HepG2 (cell line): ENCODE measurements around the gene VWA3A. TPM values are rescaled to one million over a fixed set of nuclear protein-coding genes. Genes with fewer than 3 reads are reported as not detected.

ENCODE experiments used
- HNRNPUL1 ChIP-seq: fragments of 200-400 bp; formaldehyde crosslinking; IDR thresholded peaks from 2 replicates; pipeline ENCODE4 v1.6.1; 2017; ENCODE audit warnings: low read depth, mild to moderate bottlenecking, low read length, moderate library complexity
- IRX3 ChIP-seq: sonication (generic); formaldehyde crosslinking; IDR thresholded peaks from 2 replicates; pipeline ENCODE4 v1.8.1; 2023; ENCODE audit warnings: mild to moderate bottlenecking, low read depth, missing genetic modification reagents, borderline replicate concordance
- KLF12 ChIP-seq: sonication (generic); formaldehyde crosslinking; IDR thresholded peaks from 2 replicates; pipeline ENCODE4 v1.4.0; 2020; ENCODE audit warnings: missing genetic modification reagents, borderline replicate concordance
- MAFG ChIP-seq: sonication (generic); formaldehyde crosslinking; IDR thresholded peaks from 2 replicates; pipeline ENCODE4 v1.5.1; 2020; ENCODE audit warnings: mild to moderate bottlenecking, missing genetic modification reagents
- NCOA1 ChIP-seq: sonication (generic); formaldehyde crosslinking; IDR thresholded peaks from 2 replicates; pipeline ENCODE4 v1.9.0; 2021; ENCODE audit warnings: missing genetic modification reagents
- POLR2AphosphoS2 ChIP-seq: IDR thresholded peaks from 2 replicates; pipeline ENCODE4 v1.6.1; 2011; ENCODE audit warnings: low read depth, low read length, improper control_type of control experiment
- RELA ChIP-seq: sonication (generic); formaldehyde crosslinking; IDR thresholded peaks from 2 replicates; pipeline ENCODE4 v1.4.0; 2020; ENCODE audit warnings: missing genetic modification reagents
- RFX3 ChIP-seq: IDR thresholded peaks from 2 replicates; pipeline ENCODE4 v1.6.1; 2016; ENCODE audit warnings: missing biosample characterization, missing genetic modification reagents
- RFXANK ChIP-seq: IDR thresholded peaks from 2 replicates; pipeline ENCODE4 v1.6.1; 2016
- SMYD3 ChIP-seq: sonication (generic); formaldehyde crosslinking; IDR thresholded peaks from 2 replicates; pipeline ENCODE4 v1.8.1; 2023; ENCODE audit warnings: mild to moderate bottlenecking, missing genetic modification reagents
- ZBTB8A ChIP-seq: sonication (generic); formaldehyde crosslinking; IDR thresholded peaks from 2 replicates; pipeline ENCODE4 v1.4.0; 2020; ENCODE audit warnings: mild to moderate bottlenecking, low read depth, missing genetic modification reagents, borderline replicate concordance
- ZFP36 ChIP-seq: fragments of 150-350 bp; IDR thresholded peaks from 2 replicates; pipeline ENCODE4 v1.6.1; 2018; ENCODE audit warnings: borderline replicate concordance, low read length, low read depth; ENCODE audit not compliant: partially characterized antibody
- ZNF232 ChIP-seq: sonication (generic); formaldehyde crosslinking; IDR thresholded peaks from 2 replicates; pipeline ENCODE4 v1.4.0; 2020; ENCODE audit warnings: missing genetic modification reagents, borderline replicate concordance
- ZNF281 ChIP-seq: sonication (generic); formaldehyde crosslinking; IDR thresholded peaks from 2 replicates; pipeline ENCODE4 v1.4.0; 2020; ENCODE audit warnings: missing genetic modification reagents, borderline replicate concordance
- ZNF639 ChIP-seq: conservative IDR thresholded peaks from 2 replicates; pipeline ENCODE4 v1.6.1; 2018; ENCODE audit warnings: missing genetic modification reagents
- ZNF768 ChIP-seq: sonication (generic); formaldehyde crosslinking; IDR thresholded peaks from 2 replicates; pipeline ENCODE4 v1.4.0; 2020; ENCODE audit warnings: missing genetic modification reagents
- ZNF891 ChIP-seq: sonication (generic); formaldehyde crosslinking; IDR thresholded peaks from 2 replicates; pipeline ENCODE4 v1.5.0; 2020; ENCODE audit warnings: mild to moderate bottlenecking, missing genetic modification reagents
- polyA plus RNA-seq, 8 experiments: library from polyadenylated mRNA; depleted of rRNA in 3 of 8; stranded (reverse) in 7 of 8; unstranded in 1 of 8; fragments of >200 nt; fragmentation: Illumina TruSeq in 4 of 8; extraction: Trizol in 4 of 8; gene quantifications; 2 replicates each; pipeline versions ENCODE4 v1.2.1 to v1.2.3, GENCODE V29; 2011 to 2016; ENCODE audit warnings: low read depth in 4 of 8, missing spikeins in 1 of 8, mixed read lengths in 1 of 8; ENCODE audit not compliant: insufficient read depth in 1 of 8
- total RNA-seq, 5 experiments: library from RNA; depleted of rRNA; stranded (reverse); fragments of >200 nt; fragmentation: Illumina TruSeq; extraction: Trizol; gene quantifications; 2 replicates each; pipeline ENCODE4 v1.2.3, GENCODE V29; 2016; ENCODE audit warnings: low read depth in 1 of 5
- TF ChIP-seq, protein P1 (sequence below): sonication (generic); formaldehyde crosslinking; IDR thresholded peaks from 2 replicates; pipeline ENCODE4 v1.4.0; 2020; ENCODE audit warnings: mild to moderate bottlenecking, low read depth, missing genetic modification reagents
- TF ChIP-seq, protein P2 (sequence below): sonication (generic); formaldehyde crosslinking; IDR thresholded peaks from 2 replicates; pipeline ENCODE4 v1.4.0; 2020; ENCODE audit warnings: missing genetic modification reagents
- TF ChIP-seq, protein P3 (sequence below): IDR thresholded peaks from 2 replicates; pipeline ENCODE4 v1.6.1; 2016; ENCODE audit warnings: mild to moderate bottlenecking

The VWA3A gene
- total and polyA plus RNA-seq, 2 of the 13 experiments (the other 11 are each of a cell fraction or from before 2014, with no cell fraction given), result 0.03 to 0.07 TPM

DNA sequence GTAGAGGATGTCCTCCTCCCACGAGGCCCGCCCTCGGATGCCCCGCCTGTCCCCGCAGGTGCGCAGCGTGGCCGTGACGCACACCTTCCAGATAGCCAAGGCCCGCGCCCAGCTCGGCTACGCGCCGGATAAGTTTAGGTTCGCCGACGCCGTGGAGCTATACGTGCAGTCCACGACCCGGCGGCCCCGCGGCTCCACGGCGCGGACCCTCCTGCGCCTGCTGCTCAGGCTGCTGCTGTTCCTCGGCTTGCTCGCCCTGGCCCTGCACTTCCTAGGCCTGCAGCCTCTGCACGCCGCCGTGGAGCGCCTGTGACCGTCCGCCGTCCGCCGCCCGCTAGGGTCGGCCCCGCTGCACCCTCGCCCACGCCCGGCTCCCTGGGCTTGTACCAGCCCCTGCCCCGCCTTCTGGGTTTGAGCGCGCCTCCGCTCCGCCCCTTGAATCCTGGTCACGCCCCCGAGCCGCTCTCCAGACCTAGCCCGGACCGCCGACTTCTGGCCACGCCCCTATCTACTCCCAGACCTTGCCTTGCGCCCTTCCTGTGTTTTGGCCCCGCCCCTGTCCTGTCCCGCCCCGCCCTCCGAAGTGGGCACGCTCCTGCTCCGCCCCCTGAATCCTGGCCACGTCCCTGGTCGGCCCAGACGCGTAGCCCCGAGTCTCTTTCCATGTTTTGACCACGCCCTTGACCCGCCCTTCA, 97.9 kb downstream of the VWA3A start (continued):
- TF ChIP-seq, protein P1, sequence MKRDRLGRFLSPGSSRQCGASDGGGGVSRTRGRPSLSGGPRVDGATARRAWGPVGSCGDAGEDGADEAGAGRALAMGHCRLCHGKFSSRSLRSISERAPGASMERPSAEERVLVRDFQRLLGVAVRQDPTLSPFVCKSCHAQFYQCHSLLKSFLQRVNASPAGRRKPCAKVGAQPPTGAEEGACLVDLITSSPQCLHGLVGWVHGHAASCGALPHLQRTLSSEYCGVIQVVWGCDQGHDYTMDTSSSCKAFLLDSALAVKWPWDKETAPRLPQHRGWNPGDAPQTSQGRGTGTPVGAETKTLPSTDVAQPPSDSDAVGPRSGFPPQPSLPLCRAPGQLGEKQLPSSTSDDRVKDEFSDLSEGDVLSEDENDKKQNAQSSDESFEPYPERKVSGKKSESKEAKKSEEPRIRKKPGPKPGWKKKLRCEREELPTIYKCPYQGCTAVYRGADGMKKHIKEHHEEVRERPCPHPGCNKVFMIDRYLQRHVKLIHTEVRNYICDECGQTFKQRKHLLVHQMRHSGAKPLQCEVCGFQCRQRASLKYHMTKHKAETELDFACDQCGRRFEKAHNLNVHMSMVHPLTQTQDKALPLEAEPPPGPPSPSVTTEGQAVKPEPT (CRISPR knock-in tag), result peak; percentile 94
- peak; percentile 86; the same call in 1 of the 2 replicates for TF ChIP-seq ZNF768 (CRISPR knock-in tag)
- TF ChIP-seq ZBTB8A (CRISPR knock-in tag), result 0 out of 2 replicates have a peak, but pooled peaks have one; percentile 75
- peak; percentile 42; the same call in 1 of the 2 replicates for TF ChIP-seq HNRNPUL1
- TF ChIP-seq NCOA1 (CRISPR knock-in tag), result no peak
- peak; percentile 28 for TF ChIP-seq ZFP36
- no peak for TF ChIP-seq RFX3 (CRISPR knock-in tag)
- TF ChIP-seq POLR2AphosphoS2, result no peak
- no peak for TF ChIP-seq MAFG (CRISPR knock-in tag)
- TF ChIP-seq RELA (CRISPR knock-in tag), result peak; percentile 89; the same call in 1 of the 2 replicates
- TF ChIP-seq ZNF891 (CRISPR knock-in tag), result peak; percentile 88
- TF ChIP-seq, protein P2, sequence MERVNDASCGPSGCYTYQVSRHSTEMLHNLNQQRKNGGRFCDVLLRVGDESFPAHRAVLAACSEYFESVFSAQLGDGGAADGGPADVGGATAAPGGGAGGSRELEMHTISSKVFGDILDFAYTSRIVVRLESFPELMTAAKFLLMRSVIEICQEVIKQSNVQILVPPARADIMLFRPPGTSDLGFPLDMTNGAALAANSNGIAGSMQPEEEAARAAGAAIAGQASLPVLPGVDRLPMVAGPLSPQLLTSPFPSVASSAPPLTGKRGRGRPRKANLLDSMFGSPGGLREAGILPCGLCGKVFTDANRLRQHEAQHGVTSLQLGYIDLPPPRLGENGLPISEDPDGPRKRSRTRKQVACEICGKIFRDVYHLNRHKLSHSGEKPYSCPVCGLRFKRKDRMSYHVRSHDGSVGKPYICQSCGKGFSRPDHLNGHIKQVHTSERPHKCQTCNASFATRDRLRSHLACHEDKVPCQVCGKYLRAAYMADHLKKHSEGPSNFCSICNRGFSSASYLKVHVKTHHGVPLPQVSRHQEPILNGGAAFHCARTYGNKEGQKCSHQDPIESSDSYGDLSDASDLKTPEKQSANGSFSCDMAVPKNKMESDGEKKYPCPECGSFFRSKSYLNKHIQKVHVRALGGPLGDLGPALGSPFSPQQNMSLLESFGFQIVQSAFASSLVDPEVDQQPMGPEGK (CRISPR knock-in tag), result peak; percentile 55; the same call in 1 of the 2 replicates
- peak; percentile 63 for TF ChIP-seq ZNF232 (CRISPR knock-in tag)
- TF ChIP-seq ZNF281 (CRISPR knock-in tag), result peak; percentile 28; the same call in 1 of the 2 replicates
- peak; percentile 80; the same call in 1 of the 2 replicates for TF ChIP-seq RFXANK (CRISPR knock-in tag)
- TF ChIP-seq KLF12 (CRISPR knock-in tag), result peak; percentile 98
- TF ChIP-seq IRX3 (CRISPR knock-in tag), result peak; percentile 85; the same call in 1 of the 2 replicates
- TF ChIP-seq, protein P3, sequence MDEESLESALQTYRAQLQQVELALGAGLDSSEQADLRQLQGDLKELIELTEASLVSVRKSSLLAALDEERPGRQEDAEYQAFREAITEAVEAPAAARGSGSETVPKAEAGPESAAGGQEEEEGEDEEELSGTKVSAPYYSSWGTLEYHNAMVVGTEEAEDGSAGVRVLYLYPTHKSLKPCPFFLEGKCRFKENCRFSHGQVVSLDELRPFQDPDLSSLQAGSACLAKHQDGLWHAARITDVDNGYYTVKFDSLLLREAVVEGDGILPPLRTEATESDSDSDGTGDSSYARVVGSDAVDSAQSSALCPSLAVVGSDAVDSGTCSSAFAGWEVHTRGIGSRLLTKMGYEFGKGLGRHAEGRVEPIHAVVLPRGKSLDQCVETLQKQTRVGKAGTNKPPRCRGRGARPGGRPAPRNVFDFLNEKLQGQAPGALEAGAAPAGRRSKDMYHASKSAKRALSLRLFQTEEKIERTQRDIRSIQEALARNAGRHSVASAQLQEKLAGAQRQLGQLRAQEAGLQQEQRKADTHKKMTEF (CRISPR knock-in tag), result peak; percentile 81
- TF ChIP-seq SMYD3 (CRISPR knock-in tag), result no peak
- TF ChIP-seq ZNF639 (CRISPR knock-in tag), result peak; percentile 89; the same call in 1 of the 2 replicates
